ENCODE data around the gene ERG. TPM values are rescaled to one million over a fixed set of nuclear protein-coding genes. Genes with fewer than 3 reads are reported as not detected.

The ERG gene
- total RNA-seq, 3 donors from 2014 or later (not counting 1 experiment from before 2014, with no cell fraction given) = 0.36 to 0.58 TPM; not detected in 1

GRCh38 chr21:38495242-38495641 lies 3.0 kb downstream of the ERG start:
- peaks cover 11% of the 10 kb centered on the region for H3K4me1 ChIP-seq (ENCODE audit: control insufficient read depth, insufficient read depth, low read length)
- ATAC-seq = no peak
- no peak overlapping the region for H3K4me3 ChIP-seq (ENCODE audit: low read length)
- no peaks in the 10 kb centered on the region for H3K27me3 ChIP-seq (ENCODE audit: control insufficient read depth, insufficient read depth, low read length)
- DNase-seq = no peak
- TF ChIP-seq CTCF (IDR thresholded peaks at IDR 0.05) = no peak
- Mint-ChIP-seq H3K9me3 (no peaks in the 10 kb centered on the region), H3K27me3 (ENCODE audit: low read depth in 2 of 2) (peaks cover 18 to 60% of the 10 kb centered on the region in 2 donors), H3K36me3 (no peaks in the 10 kb centered on the region), H3K27ac (no peak overlapping the region), H3K4me1 (peaks cover 0 to 6% of the 10 kb centered on the region in 2 donors), H3K4me3 (no peak overlapping the region)
- WGBS (ENCODE audit: insufficient coverage) = 38% methylated on average over 5 of the region's 5 CpGs
- no peak overlapping the region for H3K27ac ChIP-seq (ENCODE audit: low read length)
- no peaks in the 10 kb centered on the region for H3K9me3 ChIP-seq (ENCODE audit: control insufficient read depth, insufficient read depth, low read length)
- intact Hi-C loops (cut with micrococcal nuclease) = no loop called here
- H3K36me3 ChIP-seq (ENCODE audit: control insufficient read depth, insufficient read depth, low read length) = no peaks in the 10 kb centered on the region

- intact Hi-C loops (cut with micrococcal nuclease) = no loop called here
- Mint-ChIP-seq H3K27me3 (ENCODE audit: low read depth in 2 of 2) (peaks cover 19 to 66% of the 10 kb centered on the region in 2 donors), H3K4me1 (peaks cover 0 to 6% of the 10 kb centered on the region in 2 donors), H3K9me3 (no peaks in the 10 kb centered on the region), H3K27ac (no peak overlapping the region), H3K36me3 (no peaks in the 10 kb centered on the region), H3K4me3 (no peak overlapping the region)
- no peaks in the 10 kb centered on the region for H3K36me3 ChIP-seq (ENCODE audit: control insufficient read depth, insufficient read depth, low read length)
- no peaks in the 10 kb centered on the region for H3K9me3 ChIP-seq (ENCODE audit: control insufficient read depth, insufficient read depth, low read length)
- WGBS (ENCODE audit: insufficient coverage) = 18% methylated on average over 6 of the region's 6 CpGs
- ATAC-seq = no peak
- H3K4me3 ChIP-seq (ENCODE audit: low read length) = no peak overlapping the region
- DNase-seq = no peak
- H3K4me1 ChIP-seq (ENCODE audit: control insufficient read depth, insufficient read depth, low read length) = peaks cover 11% of the 10 kb centered on the region
- H3K27ac ChIP-seq (ENCODE audit: low read length) = no peak overlapping the region
- no peak for TF ChIP-seq CTCF (IDR thresholded peaks at IDR 0.05)
- H3K27me3 ChIP-seq (ENCODE audit: control insufficient read depth, insufficient read depth, low read length) = no peaks in the 10 kb centered on the region
Measured at GRCh38 chr21:38494703-38495102, 3.6 kb downstream of the ERG start.

- DNase-seq (no peak), ATAC-seq (no peak)
- no peak overlapping the region for H3K4me3 Mint-ChIP-seq
- no peaks in the 10 kb centered on the region for H3K36me3 Mint-ChIP-seq
- H3K27ac ChIP-seq (ENCODE audit: low read length) = no peak overlapping the region
- peaks cover 0 to 6% of the 10 kb centered on the region in 2 donors for H3K4me1 Mint-ChIP-seq
- no peaks in the 10 kb centered on the region for H3K36me3 ChIP-seq (ENCODE audit: control insufficient read depth, insufficient read depth, low read length)
- no peaks in the 10 kb centered on the region for H3K9me3 Mint-ChIP-seq
- H3K27ac Mint-ChIP-seq = no peak overlapping the region
- TF ChIP-seq CTCF (IDR thresholded peaks at IDR 0.05) = no peak
- no peaks in the 10 kb centered on the region for H3K27me3 ChIP-seq (ENCODE audit: control insufficient read depth, insufficient read depth, low read length)
- H3K9me3 ChIP-seq (ENCODE audit: control insufficient read depth, insufficient read depth, low read length) = no peaks in the 10 kb centered on the region
- H3K27me3 Mint-ChIP-seq (ENCODE audit: low read depth in 2 of 2) = peaks cover 21 to 70% of the 10 kb centered on the region in 2 donors
- H3K4me3 ChIP-seq (ENCODE audit: low read length) = no peak overlapping the region
- WGBS (ENCODE audit: insufficient coverage) = 43% methylated on average over 4 of the region's 4 CpGs
- intact Hi-C loops (cut with micrococcal nuclease) = no loop called here
- H3K4me1 ChIP-seq (ENCODE audit: control insufficient read depth, insufficient read depth, low read length) = peaks cover 11% of the 10 kb centered on the region
Measured at GRCh38 chr21:38494251-38494642, 4.0 kb downstream of the ERG start.

- ATAC-seq (peak in 2 of 3 donors; percentile 21 to 31), DNase-seq (no peak)
- H3K27me3 Mint-ChIP-seq (ENCODE audit: low read depth in 2 of 2) = peaks cover 21 to 72% of the 10 kb centered on the region in 2 donors
- H3K4me1 Mint-ChIP-seq = peaks cover 0 to 6% of the 10 kb centered on the region in 2 donors
- H3K4me3 Mint-ChIP-seq = no peak overlapping the region
- intact Hi-C loops (cut with micrococcal nuclease) = no loop called here
- Histone ChIP-seq H3K36me3 (ENCODE audit: control insufficient read depth, insufficient read depth, low read length) (no peaks in the 10 kb centered on the region), H3K27me3 (ENCODE audit: control insufficient read depth, insufficient read depth, low read length) (no peaks in the 10 kb centered on the region), H3K9me3 (ENCODE audit: control insufficient read depth, insufficient read depth, low read length) (no peaks in the 10 kb centered on the region), H3K4me3 (ENCODE audit: low read length) (no peak overlapping the region), H3K4me1 (ENCODE audit: control insufficient read depth, insufficient read depth, low read length) (peaks cover 11% of the 10 kb centered on the region), H3K27ac (ENCODE audit: low read length) (no peak overlapping the region)
- no peaks in the 10 kb centered on the region for H3K9me3 Mint-ChIP-seq
- H3K36me3 Mint-ChIP-seq = no peaks in the 10 kb centered on the region
- H3K27ac Mint-ChIP-seq = no peak overlapping the region
- 44% methylated on average over 18 of the region's 18 CpGs for WGBS (ENCODE audit: insufficient coverage)
- no peak for TF ChIP-seq CTCF (IDR thresholded peaks at IDR 0.05)
Measured at GRCh38 chr21:38493549-38494250, 4.6 kb downstream of the ERG start.

Data from natural killer cell (primary cell).